GM19452 (cell line): ENCODE data around the gene LRRC4.

ENCODE experiments used
- ATAC-seq: cut with Tn5 transposase; IDR thresholded peaks from one replicate; pipeline ENCODE4 v1.9.1; 2021; ENCODE audit not compliant: unreplicated experiment

Gene LRRC4

DNA sequence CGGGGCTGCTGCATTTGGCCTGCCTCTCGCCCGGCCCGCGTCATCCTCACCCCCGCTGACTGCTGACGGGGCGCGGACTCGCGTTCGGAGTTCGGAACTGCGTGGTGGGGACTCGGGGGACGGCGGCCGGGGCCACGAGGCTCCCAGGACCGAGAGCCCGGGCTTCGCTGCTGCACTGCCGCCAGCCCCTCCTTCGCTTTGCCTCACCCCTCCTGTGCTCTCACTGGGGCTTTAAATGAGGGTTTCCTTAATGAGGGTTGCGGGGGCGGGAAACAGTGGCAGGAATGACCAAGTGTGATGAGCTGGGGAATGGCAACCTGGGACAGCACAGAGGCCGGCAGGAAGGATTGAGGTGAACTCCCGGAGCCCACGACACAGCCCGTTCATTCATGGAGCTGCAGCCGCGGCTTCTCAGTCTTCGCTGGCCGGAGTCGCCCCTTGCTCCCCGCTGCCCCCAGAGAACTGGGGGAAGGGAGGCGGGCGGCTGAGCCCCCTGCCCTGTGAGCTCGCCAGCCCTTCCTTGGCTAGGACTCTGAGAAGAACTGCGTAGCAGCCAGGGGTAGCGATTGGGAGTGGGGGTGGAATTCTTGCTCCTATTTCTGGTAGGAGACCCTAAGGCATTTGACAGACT, 1.5 kb upstream of the LRRC4 start:
- no peak for ATAC-seq

DNA sequence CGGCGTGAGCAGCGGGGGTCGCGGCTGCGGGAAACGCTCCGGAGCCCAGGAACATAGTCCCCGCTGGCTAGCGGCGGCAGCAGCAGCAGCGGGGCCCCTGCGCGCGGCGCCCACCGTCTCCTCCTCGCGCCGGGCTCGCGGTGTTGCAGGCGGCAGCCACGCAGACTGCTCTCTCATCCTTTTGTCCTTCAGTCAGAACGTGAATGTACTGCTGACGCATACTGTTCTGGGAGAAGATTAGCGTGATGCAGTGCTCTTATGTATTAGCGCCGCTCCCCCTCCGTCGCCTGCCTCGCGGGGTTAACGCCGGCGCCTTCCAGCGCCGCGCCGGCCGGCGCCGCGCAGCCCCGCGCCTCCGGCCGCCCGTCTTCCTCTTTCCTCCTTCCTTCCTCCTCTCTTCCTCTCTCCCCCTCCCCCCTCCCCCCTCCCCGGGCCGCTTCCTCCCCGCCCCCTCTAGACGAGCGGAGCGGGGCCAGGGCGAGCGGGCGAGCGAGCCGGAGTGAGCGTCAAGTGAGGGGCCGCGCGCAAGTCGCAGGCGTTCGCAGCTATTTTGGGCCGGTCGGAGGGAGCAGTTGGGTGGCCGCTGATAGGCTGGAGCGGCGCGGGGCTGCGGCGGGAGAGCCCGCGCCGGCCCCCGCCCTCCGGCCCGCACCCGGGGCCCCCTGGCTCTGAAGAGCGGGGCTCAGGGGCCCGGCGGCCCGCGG, 816 bp upstream of the LRRC4 start:
- peak; percentile 59 for ATAC-seq

DNA sequence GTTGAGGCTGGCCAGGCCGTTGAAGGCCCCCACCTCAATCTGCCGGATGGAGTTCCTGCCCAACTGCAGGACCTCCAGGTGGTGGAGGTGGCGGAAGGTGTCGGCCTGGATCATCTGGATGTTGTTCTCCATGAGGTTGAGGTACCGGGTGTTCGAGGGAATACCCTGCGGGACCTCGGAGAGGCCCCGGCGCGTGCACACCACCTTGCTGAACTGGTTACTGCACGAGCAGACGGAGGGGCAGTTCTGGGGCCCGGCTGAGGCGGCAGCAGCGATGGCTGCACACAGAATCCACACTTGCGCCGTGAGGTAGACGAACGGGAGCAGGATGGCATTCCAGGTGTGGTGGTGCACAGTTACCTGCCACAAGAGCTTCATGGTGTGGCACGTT, 979 bp downstream of the LRRC4 start:
- no peak for ATAC-seq

- ATAC-seq, result no peak
These were observed 1.7 kb downstream of the LRRC4 start for GRCh38 chr7:128029405-128029995.

DNA sequence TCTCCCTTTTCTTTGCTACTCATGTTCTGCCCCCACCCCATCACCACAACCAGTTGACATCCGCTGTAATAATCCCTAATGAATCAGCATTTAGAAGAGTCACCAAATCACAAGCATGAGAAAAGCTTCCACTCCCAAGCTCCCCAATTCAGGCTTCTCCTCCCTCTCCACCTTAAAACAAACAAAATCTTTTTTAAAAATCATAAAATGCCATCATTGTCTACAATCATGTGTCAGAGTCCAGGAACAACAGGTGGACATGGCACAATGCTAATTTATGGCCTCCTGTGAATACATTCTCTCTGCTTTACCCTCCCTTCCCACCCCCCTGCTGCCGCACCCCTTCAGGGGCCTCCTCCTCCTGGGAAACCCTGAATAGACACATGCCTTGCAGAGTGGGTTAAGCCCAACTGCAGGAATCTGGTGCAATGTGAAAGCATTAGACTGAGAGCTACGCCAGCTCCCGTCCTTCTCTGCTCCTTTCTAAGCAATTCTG, 3.7 kb downstream of the LRRC4 start:
- ATAC-seq, result no peak

- no peak for ATAC-seq
These were observed 4.7 kb downstream of the LRRC4 start for GRCh38 chr7:128026551-128026950.

GRCh38 chr7:128025819-128026218, 5.4 kb downstream of the LRRC4 start:
- no peak for ATAC-seq

GRCh38 chr7:128025380-128025779, 5.9 kb downstream of the LRRC4 start:
- no peak for ATAC-seq

GRCh38 chr7:128024151-128024550, 7.1 kb downstream of the LRRC4 start:
- no peak for ATAC-seq

DNA sequence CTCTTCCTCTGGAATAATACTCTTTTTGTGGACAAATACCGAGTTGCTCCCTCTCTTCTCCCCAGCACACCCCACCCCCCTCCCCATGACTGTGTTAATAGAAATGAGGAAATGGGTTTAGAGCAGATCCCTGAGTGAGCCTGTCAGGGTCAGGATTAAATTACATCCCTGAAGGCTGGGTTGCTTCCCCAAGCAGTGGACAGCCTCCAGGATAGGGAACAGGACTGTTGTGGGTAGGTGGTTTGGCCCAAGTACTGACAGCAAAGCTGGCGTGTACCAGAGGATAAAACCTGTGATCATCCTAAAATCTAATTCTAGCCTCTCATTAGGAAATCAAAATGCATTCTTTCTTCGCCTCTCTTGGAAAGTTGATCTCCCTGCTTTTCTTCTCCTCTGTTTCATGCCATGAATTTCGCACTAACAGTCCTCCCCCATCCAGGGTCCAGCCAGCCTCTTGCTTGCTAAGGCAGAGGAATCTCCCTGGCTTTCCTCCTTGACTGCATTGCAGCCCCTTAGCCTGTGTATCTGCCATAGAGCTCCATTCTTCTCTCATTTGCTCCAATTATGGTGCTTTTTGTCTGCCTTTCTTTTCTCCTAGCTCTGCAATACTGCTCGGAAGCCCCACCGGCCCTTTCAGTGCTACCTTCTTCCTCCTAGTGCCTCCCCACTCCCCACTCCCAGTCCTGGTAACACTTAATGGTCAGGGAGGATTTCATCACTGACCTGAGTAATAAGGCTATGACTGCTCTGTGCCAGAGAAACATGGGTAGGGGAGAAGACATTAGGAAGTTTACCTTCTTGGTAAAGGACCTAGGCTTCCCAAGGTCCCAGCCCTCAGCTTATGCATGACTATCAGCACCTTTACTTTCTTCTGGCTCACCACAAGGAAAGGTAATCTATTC, 8.4 kb downstream of the LRRC4 start:
- ATAC-seq, result no peak

DNA sequence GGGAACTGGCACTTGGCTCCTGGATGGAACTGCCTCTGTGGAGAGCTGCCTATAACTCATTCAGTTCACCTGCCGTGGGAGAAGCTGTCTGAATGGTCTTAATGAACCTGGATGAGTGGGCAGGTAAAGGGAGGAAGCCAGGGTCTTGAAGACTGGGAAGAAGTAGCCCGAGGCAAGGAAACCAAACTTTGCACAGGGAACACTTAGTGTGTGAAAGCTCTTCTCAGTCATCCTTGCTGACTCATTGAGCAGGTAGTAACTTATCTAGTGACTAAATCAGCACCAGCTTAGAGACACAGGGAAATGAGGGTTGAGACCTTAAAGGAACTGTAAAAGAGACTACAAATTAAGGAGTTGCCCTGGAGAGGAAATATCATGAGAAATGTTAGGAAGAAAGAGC, 9.9 kb downstream of the LRRC4 start:
- ATAC-seq, result no peak

DNA sequence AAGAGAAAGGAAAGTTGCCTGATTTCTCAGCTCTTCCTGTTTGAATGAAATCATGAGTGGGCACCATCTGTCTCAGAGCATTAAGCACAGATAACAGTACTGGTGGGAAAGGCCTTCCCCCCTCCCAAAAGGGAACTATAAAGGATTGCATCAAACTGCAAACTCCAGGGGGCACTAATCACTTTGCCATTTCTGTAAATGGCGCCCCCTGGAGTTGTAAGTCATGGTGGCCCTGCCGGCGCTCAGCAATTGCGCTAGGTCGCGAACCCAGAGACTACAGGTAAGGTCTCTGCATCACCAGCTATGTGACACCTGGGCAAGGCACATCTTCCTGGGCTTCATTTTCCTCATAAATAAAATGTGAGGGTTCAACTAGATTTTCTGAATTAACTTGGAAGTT, 11.1 kb downstream of the LRRC4 start:
- no peak for ATAC-seq

DNA sequence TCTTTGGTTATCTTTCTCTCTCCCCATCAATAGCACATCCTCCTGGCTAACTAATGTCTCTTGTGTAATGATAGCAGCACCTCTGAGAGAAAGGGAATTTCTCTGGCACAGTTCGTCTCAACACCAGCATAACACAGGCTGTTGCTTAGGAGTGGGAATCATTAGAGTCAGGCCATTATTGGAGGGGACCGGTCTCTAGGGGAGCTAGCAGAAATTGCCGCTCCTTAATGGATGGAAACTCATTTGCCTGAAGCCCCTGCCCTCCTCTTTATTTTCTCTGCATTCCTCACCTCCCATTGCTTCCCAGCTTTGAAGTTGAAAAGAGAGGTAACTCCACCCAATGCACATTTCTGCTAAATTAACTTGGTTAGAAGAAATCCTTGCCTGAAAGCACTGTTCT, 11.9 kb downstream of the LRRC4 start:
- no peak for ATAC-seq

- no peak for ATAC-seq
These were observed 13.1 kb downstream of the LRRC4 start for GRCh38 chr7:128017862-128018845.

DNA sequence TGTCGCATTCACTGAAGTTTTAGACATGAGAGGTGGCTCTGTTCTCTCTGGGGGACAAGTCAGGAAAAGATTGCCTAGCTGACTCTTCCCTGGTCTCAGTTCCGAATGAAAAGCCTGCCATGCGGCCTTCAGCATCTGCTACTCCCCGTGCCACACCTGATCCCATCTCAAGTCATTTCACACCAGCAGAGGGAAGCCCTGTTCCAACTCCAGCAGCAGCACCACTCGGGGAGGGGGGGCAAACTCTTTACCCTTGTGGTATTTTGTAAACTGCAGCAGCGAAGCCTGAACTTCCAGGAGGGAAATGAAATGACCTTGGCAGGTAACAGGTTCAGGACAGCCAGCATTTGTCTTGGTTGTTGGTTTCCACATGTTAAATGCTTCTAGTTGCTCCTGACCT, 13.8 kb downstream of the LRRC4 start:
- ATAC-seq, result no peak

- no peak for ATAC-seq
These were observed 16.4 kb downstream of the LRRC4 start for GRCh38 chr7:128014811-128015210.

GRCh38 chr7:128011131-128011661, 20.0 kb downstream of the LRRC4 start:
- ATAC-seq, result no peak

DNA sequence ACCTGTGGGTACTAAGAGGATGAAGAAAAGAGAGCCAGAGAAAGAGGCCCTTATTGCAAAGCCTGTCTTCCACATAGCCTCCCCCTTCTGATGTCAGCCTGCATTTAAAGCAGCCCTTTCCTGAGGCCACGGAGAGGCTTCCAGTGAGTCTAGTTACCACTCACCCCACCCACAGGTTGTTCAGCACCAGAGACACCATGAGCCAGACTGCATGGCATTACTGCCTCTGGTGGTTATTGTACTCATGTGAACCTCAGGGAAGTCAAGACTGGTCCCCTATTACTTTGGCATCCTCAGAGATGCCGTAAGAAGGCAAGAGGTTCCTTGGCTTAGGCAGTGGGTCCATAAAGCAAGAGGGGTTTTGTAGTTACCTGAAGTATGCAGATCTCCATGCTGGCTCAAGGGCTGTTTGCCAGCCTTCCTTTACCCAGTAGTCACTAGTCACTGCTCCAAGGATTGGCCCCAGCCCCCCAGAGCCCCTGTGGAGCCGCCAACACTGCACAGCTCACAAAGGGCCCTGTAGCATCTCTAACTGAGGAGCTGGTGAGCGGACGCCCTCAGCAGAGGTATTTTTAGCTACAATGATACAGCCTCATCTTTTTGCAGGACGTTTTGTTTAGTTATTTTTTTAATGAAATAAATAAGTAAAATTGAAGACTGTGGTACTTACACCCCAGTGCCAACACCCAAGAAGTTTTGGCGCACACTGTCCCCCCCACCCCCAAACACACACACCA, 20.7 kb downstream of the LRRC4 start:
- no peak for ATAC-seq

GRCh38 chr7:128008744-128009143, 22.5 kb downstream of the LRRC4 start:
- ATAC-seq, result no peak
